T-helper 17 cell (primary cell): Measurements from ENCODE around the gene PTPRN2. TPM values are rescaled to one million over a fixed set of nuclear protein-coding genes. Genes with fewer than 3 reads are reported as not detected.

Source experiments
- ATAC-seq: fragments of 150-1000 bp; cut with Tn5 transposase; 2 replicates; pipeline ENCODE4 v1.10.0; 2021; ENCODE audit warnings: mild to moderate bottlenecking, moderate library complexity
- DNase-seq, 3 donors: peaks; one replicate each; pipeline versions ENCODE4 v3.0.0 to v3.0.0-alpha.2; 2020 to 2021
- H3K9me3 ChIP-seq: one replicate; pipeline ENCODE4 v1.7.0; 2013; ENCODE audit warnings: low read length, mild to moderate bottlenecking; ENCODE audit not compliant: control insufficient read depth, poor library complexity, severe bottlenecking
- H3K27ac Mint-ChIP-seq: one replicate; pipeline ENCODE4 v1.8.0; 2022; ENCODE audit warnings: mild to moderate bottlenecking, moderate library complexity, mixed read lengths
- H3K27me3 Mint-ChIP-seq: one replicate; pipeline ENCODE4 v1.8.0; 2022; ENCODE audit warnings: mixed read lengths
- H3K36me3 Mint-ChIP-seq: one replicate; pipeline ENCODE4 v1.8.0; 2022; ENCODE audit warnings: low read depth, mixed read lengths
- H3K4me1 Mint-ChIP-seq: one replicate; pipeline ENCODE4 v1.8.0; 2022; ENCODE audit warnings: mild to moderate bottlenecking, mixed read lengths
- H3K4me3 Mint-ChIP-seq: one replicate; pipeline ENCODE4 v1.8.0; 2022; ENCODE audit warnings: mild to moderate bottlenecking, moderate library complexity, mixed read lengths
- total RNA-seq, 4 donors: library from RNA in 2 of 4; stranded (reverse) in 2 of 4; gene quantifications; one replicate each; pipeline ENCODE4 v1.2.3 and lab custom pipeline; 2022 to 2026

Gene PTPRN2
- total RNA-seq, 2 donors from 2014 or later = 0.42 to 0.57 TPM

DNA sequence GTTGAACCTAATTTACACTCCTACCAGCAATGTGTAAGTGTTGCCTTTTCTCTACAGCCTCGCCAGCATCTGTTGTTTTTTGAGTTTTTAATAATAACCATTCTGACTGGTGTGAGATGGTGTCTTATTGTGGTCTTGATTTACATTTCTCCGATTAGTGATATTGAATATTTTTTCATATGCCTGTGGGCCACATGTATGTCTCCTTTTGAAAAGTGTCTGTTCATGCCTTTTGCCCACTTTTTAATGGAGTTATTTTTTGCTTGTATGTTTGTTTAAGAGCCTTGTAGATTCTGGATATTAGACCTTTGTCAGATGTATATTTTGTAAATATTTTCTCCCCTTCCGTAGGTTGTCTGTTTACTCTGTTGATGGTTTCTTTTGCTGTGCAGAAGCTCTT, 1055.6 kb downstream of the PTPRN2 start:
- H3K9me3 ChIP-seq = no peaks in the 10 kb centered on the region
- no peak overlapping the region for H3K27ac Mint-ChIP-seq
- DNase-seq = no peak
- H3K4me3 Mint-ChIP-seq = no peak overlapping the region
- H3K36me3 Mint-ChIP-seq = no peaks in the 10 kb centered on the region
- no peaks in the 10 kb centered on the region for H3K27me3 Mint-ChIP-seq
- H3K4me1 Mint-ChIP-seq = no peaks in the 10 kb centered on the region
- no peak for ATAC-seq

DNA sequence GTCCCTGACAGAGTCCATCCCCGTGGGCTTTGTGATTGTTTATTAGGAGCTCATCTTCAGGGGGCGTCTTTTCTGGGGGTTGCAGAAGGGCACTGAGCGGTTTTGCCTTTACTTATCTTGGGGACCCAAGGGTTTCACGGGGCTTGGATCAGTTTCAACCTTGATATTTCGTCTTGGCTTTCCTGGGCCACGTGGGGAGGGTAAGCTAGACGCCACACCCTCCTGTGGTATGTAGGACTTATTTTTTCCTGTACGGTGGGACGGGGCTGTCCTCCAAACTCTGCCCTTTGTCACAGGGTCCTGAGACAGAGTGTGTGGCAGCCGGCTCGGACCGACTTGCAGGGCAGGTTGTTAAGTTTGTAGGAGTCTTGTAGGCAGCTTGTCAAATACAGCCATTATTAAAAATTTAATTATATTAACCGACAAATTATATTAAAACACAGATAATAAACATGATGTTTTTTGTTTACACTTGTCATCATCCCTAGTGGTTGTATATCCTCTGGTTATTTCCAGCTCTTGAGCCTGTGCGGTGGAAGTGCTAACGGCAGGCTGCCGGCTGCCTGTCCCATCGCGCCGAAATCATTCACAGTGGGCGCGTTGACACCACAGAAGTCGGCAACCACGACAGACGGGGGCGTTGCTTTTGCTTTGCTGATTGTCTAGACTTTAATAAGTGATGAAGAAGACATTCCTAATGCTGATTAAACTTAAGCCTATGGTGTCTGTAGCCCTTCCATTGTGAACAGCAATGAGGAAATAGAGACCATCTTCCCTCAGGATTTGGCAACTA, 1057.7 kb downstream of the PTPRN2 start:
- Mint-ChIP-seq H3K4me1 (peaks cover 2% of the 10 kb centered on the region), H3K4me3 (no peak overlapping the region), H3K27ac (no peak overlapping the region), H3K36me3 (no peaks in the 10 kb centered on the region), H3K27me3 (peaks cover 17% of the 10 kb centered on the region)
- ATAC-seq (no peak), DNase-seq (no peak)
- H3K9me3 ChIP-seq = no peaks in the 10 kb centered on the region

DNA sequence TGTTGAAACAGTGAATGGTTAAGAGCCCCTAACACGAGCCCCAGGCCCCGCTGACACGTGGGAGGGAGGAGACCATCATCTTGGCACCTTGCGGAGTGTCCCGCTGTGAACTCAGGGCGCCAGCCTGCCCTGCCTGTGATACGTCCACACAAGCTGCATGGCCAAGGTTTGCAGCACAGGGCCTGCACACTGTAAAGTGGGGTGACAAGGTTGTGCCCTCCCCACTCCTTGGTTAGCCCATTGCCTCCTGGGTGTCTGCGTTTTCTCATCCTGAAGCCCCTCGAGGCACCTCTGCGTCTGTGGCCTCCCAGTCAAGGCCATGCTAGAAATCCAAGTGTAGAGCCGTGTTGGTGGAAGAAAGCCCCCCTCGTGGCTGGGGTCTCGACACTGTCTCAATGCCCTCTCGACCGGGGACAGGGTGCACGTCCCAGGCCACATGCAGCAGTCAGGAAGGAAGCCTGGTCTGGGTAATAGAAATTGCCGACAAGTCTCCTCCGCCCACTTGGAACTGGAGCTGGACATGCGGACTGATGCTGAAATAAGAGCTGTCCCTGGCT, 1058.8 kb downstream of the PTPRN2 start:
- H3K4me3 Mint-ChIP-seq = no peak overlapping the region
- no peak for ATAC-seq
- no peaks in the 10 kb centered on the region for H3K9me3 ChIP-seq
- peaks cover 7% of the 10 kb centered on the region for H3K4me1 Mint-ChIP-seq
- peaks cover 24% of the 10 kb centered on the region for H3K27me3 Mint-ChIP-seq
- H3K27ac Mint-ChIP-seq = no peak overlapping the region
- DNase-seq = no peak
- H3K36me3 Mint-ChIP-seq = peaks cover 3% of the 10 kb centered on the region

DNA sequence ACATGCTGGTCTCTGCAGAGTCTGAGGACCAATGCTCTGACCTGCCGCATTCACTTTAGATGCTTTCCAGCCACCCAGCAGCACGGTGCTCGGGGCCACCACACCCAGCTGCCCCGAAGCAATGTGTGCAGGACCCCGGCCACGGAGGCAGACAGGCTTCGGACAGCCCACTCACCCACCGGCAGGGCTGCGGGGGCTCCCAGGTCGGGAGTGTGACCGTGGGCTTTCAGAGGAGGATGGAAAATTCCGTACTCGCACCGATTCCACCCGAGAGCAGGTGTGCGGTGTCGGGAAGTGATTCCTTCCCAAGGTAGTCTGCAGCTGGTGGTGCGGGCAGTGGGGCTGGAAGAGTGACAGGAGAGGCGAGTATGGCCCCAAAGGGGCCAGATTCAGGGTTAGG, 1059.9 kb downstream of the PTPRN2 start:
- DNase-seq (no peak), ATAC-seq (no peak)
- no peak overlapping the region for H3K27ac Mint-ChIP-seq
- H3K4me3 Mint-ChIP-seq = no peak overlapping the region
- H3K9me3 ChIP-seq = no peaks in the 10 kb centered on the region
- peaks cover 24% of the 10 kb centered on the region for H3K27me3 Mint-ChIP-seq
- H3K36me3 Mint-ChIP-seq = peaks cover 3% of the 10 kb centered on the region
- peaks cover 7% of the 10 kb centered on the region for H3K4me1 Mint-ChIP-seq

DNA sequence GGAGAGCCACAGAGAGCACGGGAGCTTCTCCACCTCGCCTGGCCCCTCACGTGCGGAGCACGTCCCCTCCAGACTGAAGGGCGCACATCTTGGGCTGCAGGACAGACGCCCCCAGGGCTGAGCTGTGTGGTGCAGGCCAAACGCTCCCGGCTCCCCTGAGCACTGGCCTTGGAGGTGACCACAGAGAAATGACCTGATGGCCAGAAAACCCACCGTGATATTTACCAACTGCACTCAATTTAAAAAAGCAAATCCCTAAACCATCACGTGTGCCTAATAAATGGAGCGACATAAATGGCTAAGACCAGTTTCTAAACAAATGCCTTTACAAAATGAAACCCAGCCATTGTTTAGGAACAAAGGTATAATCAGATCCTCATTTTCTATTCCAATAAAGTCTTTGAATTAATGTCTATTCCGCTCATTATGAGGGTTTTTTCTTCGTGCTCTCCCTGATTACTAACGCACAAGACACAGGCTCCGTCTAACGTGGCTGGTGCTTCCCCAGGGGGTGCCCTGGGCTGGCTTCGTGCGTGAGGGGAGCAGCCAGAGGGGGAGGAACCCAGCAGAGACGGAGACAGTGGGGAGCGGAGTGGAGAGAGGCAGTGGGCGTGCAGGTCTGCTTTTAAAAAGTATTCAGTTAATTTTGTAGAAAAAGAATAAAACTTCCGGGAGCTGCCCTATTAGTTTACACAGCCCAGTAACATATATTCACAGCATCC, 1060.5 kb downstream of the PTPRN2 start:
- H3K4me3 Mint-ChIP-seq = no peak overlapping the region
- no peaks in the 10 kb centered on the region for H3K9me3 ChIP-seq
- H3K27ac Mint-ChIP-seq = no peak overlapping the region
- DNase-seq = no peak
- peaks cover 3% of the 10 kb centered on the region for H3K36me3 Mint-ChIP-seq
- peaks cover 7% of the 10 kb centered on the region for H3K4me1 Mint-ChIP-seq
- peaks cover 24% of the 10 kb centered on the region for H3K27me3 Mint-ChIP-seq
- ATAC-seq = no peak

DNA sequence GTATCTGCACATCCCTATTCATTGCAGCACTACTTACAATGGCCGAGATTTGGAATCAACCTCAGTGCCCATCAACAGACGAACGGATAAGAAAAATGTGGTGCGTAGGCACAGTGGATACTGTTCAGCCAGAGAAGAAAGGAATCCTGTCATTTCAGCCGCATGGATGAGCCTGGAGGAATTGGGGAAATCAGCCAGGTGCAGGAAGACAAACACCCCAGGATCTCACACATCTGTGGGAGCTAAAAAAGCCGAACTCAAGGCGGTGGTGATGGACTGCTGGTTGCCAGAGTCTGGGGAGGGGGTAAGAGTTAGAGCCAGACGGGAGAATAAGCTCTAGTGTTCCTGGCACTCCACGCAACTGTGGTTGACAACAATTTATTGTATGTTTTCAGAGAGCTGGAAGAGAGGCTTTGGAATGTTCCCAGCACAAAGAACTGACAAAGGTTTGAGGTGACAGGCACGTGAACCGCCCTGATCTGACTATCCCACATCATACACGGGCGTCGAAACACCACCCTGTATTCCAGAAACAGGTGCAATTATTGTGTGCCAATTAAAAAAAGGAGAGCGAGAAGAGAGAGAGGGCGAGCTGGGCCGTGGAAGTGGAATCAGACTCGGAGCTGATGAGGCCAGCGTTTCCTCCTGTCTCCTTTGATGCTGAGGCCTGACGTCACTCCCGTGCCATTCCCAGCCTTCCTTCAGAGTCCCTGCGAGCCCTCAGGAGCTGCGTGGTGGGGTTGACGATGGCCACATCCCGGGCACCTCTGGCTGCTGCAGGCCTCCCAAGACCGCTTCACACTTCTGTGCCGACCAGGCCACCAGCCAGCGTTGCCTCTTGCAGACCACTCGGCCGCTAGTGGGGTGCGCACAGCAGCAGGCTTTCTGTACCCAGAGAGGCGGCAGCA, 1061.4 kb downstream of the PTPRN2 start:
- Mint-ChIP-seq H3K27me3 (peaks cover 24% of the 10 kb centered on the region), H3K36me3 (peaks cover 3% of the 10 kb centered on the region), H3K4me1 (peaks cover 7% of the 10 kb centered on the region), H3K27ac (no peak overlapping the region), H3K4me3 (no peak overlapping the region)
- ATAC-seq (no peak), DNase-seq (no peak)
- H3K9me3 ChIP-seq = no peaks in the 10 kb centered on the region

DNA sequence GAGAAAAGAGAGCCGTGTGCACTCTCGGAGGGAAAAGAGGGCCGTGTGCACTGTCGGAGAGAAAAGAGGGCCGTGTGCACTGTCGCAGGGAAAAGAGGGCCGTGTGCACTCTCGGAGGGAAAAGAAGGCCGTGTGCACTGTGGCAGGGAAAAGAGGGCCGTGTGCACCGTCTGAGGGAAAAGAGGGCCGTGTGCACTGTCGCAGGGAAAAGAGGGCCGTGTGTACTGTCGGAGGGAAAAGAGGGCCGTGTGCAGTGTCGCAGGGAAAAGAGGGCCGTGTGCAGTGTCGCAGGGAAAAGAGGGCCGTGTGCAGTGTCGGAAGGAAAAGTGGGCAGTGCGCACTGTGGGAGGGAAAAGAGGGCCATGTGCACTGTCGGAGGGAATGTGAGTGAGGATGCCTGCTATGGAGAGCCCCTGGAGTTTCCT, 1062.1 kb downstream of the PTPRN2 start:
- H3K36me3 Mint-ChIP-seq = peaks cover 3% of the 10 kb centered on the region
- no peak for ATAC-seq
- H3K27me3 Mint-ChIP-seq = peaks cover 24% of the 10 kb centered on the region
- no peaks in the 10 kb centered on the region for H3K9me3 ChIP-seq
- H3K27ac Mint-ChIP-seq = peak overlapping the region; percentile 83
- H3K4me1 Mint-ChIP-seq = peaks cover 7% of the 10 kb centered on the region
- DNase-seq = no peak
- no peak overlapping the region for H3K4me3 Mint-ChIP-seq

DNA sequence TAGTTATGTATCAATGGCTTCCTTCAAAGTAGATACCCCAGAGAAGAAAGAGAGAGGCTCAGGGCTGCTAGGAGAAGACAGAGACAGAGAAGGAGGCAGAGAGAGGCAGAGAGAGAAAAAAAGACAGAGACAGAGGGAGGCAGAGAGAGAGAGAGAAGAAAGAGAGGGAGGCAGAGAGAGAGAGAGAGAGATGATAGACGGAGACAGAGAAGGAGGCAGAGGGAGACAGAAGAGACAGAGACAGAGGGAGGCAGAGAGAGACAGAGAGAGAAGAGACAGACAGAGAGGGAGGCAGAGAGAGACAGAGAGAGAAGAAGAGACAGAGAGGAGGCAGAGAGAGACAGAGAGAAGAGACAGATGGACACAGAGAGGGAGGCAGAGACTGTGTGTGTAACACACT, 1062.9 kb downstream of the PTPRN2 start:
- DNase-seq (no peak), ATAC-seq (no peak)
- no peaks in the 10 kb centered on the region for H3K9me3 ChIP-seq
- H3K4me1 Mint-ChIP-seq = peaks cover 7% of the 10 kb centered on the region
- no peak overlapping the region for H3K4me3 Mint-ChIP-seq
- H3K36me3 Mint-ChIP-seq = peaks cover 3% of the 10 kb centered on the region
- peak overlapping the region; percentile 83 for H3K27ac Mint-ChIP-seq
- peaks cover 24% of the 10 kb centered on the region for H3K27me3 Mint-ChIP-seq

DNA sequence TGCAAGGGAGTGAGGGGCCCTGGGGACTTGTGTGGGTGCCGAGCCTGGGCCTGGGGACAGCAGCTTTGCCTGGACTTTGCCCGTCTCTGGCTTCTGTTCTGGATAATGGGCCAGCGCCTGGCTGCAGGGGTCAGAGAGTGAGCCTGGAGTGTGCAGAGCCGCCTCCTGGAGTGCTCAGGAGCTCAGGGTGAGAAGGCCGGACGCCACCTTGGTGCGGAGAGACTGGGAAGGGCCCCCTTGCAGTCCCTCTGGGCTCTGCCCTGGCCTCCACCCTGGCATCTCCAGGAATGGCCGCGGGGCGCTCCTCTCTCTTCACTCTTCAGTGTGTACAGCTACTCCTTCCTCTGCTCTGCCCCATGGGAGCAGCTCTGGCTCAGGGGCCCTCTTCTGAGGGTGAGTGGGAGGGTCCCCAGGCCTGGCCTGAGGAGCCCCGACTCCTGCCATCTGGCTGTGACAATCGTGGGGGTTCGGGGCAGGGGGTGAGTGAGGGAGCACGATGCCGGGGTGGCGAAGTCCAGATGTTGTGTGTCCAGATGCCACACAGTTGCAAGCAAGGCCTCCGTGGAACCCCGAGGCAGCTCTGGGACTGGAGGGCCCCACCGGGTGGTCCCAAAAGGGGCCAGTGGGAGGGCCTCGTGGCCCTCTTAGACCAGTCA, 1063.7 kb downstream of the PTPRN2 start:
- Mint-ChIP-seq H3K27me3 (peaks cover 24% of the 10 kb centered on the region), H3K4me3 (no peak overlapping the region), H3K27ac (no peak overlapping the region), H3K4me1 (peaks cover 7% of the 10 kb centered on the region), H3K36me3 (peaks cover 3% of the 10 kb centered on the region)
- DNase-seq (no peak), ATAC-seq (no peak)
- H3K9me3 ChIP-seq = no peaks in the 10 kb centered on the region

DNA sequence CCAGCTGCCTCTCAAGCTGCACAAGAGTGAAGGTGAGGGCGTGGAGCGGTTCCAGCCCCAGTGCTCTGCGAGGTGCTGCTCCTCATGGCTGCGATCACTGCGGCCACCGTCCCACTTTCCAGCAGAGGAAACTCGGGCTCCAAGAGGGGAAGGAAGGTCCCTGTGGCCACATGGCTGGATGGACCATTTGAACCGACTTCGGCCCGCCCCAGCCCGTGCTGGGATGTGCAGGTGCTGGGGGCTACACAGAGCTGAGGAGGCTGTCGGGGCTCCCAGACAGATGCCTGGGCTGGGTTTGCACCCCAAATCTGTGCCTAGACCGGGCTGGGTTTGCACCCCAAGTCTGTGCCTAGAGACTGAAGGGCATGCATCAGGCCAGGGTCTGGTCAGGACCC, 1064.3 kb downstream of the PTPRN2 start:
- H3K36me3 Mint-ChIP-seq = peaks cover 3% of the 10 kb centered on the region
- no peaks in the 10 kb centered on the region for H3K9me3 ChIP-seq
- H3K4me1 Mint-ChIP-seq = peaks cover 10% of the 10 kb centered on the region
- no peak for DNase-seq
- peaks cover 24% of the 10 kb centered on the region for H3K27me3 Mint-ChIP-seq
- no peak for ATAC-seq
- no peak overlapping the region for H3K4me3 Mint-ChIP-seq
- H3K27ac Mint-ChIP-seq = no peak overlapping the region

DNA sequence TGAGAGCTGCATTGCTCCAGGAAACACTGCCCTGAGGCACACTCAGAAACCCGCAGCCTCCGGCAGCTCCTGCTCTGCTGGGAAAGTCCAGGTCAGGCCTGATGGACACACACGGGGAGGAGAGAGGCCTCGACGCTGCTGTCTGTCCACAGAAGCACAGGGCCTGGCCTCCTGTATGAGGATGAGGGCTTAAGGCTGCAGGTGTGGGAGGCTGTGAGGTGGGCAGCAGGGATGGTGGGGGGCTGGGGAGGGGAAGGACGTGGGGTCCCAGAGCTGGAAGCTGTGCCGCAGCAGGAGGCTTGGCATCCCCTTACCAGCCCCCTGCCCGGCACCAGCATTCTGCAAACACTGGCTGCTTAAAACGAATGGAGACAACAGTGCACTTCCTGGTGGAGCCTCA, 1064.7 kb downstream of the PTPRN2 start:
- no peak overlapping the region for H3K4me3 Mint-ChIP-seq
- H3K36me3 Mint-ChIP-seq = peaks cover 3% of the 10 kb centered on the region
- DNase-seq = no peak
- no peak overlapping the region for H3K27ac Mint-ChIP-seq
- peaks cover 24% of the 10 kb centered on the region for H3K27me3 Mint-ChIP-seq
- H3K9me3 ChIP-seq = no peaks in the 10 kb centered on the region
- H3K4me1 Mint-ChIP-seq = peaks cover 11% of the 10 kb centered on the region
- no peak for ATAC-seq

DNA sequence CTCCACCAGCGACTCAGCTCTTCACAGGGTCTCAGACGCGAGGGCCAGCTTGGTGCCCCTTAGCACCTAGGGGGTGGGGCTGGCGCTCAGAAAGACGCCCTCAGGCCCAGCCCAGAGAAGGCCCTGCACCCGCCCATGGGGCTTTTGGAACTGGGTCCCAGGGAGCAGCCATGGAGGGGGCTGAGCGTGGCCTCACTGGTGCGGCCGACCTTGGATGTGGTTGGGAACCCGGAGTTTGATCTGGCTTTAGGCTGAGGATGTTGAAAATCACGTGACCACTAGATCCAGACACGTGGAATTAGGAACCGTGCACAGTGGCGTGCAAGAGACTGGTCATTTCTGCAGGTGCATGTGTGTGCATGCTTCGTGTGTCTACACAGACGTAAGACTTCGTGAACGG, 1065.4 kb downstream of the PTPRN2 start:
- no peak for DNase-seq
- H3K27me3 Mint-ChIP-seq = peaks cover 24% of the 10 kb centered on the region
- peaks cover 3% of the 10 kb centered on the region for H3K36me3 Mint-ChIP-seq

More for the DNA sequence above, 1065.4 kb downstream of the PTPRN2 start:
- no peak for ATAC-seq
- Mint-ChIP-seq H3K4me1 (peaks cover 11% of the 10 kb centered on the region), H3K4me3 (no peak overlapping the region), H3K27ac (no peak overlapping the region)
- H3K9me3 ChIP-seq = no peaks in the 10 kb centered on the region
